Raji (cell line): Measurements from ENCODE around the gene SLC25A29.

Experiments
- POLR2A ChIP-seq: IDR thresholded peaks from 2 replicates; pipeline ENCODE4 v1.6.1; 2011; ENCODE audit warnings: low read depth, low read length, control low read depth; ENCODE audit not compliant: insufficient read depth

SLC25A29 gene

DNA sequence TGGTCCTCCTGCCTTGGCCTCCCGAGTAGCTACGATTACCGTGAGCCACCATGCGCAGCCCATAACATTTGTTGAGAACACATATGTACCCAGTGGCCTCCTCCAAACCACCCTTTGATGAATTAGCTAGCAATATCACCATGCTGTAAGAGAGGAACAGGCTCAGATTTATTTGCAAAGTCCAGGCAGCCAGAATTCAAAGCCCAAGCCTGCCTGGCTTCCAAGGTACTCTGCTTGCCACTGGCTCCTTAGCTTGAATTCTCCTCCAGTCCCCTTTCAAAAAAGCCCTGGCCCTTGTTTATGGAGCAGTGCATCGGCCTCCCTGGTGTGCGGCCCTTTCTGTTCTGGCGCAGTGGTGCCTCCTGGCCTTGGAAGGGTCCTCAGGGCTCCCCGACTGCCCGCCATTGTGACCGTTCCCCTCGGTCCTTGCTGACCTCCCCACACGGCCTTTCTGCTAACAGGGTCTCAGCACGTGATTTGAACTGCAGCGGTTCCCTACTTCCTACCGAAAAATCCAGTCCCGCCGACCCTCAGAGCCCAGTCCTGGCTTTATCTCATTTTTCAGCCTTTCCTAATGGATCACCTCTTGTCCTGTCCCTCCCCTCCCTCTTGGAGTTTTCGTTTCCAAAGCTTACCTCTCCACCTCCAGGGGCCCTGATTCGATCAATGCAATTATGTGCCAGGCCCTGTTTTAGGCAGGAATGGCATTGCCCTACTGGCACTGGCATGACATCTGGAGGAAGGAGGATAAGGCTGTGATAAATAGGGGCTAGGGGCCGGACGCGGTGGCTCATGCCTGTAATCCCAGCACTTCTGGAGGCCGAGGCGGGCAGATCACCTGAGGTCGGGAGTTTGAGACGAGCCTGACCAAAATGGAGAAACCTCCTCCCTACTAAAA lies 22.0 kb downstream of the SLC25A29 start:
- TF ChIP-seq POLR2A: no peak

DNA sequence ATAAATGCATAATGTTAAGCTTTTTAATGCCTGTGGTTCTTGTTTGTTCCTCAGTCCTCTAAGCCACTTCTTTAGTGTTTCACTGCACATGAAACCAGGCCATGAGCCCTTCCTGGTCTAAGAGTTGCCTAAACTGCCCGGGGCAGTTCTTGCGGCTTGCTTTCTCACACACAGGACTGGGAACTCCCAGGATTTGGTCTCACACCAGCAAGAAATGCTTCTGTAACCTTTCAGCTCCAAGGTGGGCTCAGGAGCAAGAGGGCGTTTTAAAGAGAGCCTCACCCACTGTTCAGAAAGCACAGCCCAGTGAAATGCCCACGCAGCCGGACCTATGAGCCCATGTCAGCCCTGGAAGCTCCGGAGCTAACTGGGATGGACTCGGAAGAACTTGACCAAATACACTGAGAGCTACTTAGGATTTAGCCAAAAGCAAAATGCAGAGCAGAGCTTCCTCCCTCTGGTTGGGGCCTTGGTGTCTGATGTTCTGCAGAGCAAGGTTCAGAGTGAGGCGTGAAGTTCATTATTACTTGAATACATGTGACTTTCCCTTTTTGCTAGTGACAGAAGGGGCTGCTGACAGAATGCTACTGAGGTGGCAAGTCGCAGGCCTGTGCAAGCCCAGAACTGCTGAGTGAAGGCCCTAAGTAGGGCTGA lies 23.4 kb downstream of the SLC25A29 start:
- no peak for TF ChIP-seq POLR2A

DNA sequence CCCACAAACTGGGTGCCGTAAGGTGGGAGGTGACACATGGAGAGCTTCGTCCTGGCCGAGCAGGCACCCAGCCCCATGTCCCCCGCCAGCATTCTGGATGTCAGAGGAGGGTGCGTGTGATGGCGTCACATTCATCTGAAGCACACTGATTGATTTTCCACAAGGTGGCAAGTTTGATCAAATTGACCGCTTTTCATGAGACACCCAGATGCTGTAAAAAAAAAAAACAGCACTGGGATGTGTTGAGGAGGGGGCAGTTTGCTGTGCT lies 24.2 kb downstream of the SLC25A29 start:
- no peak for TF ChIP-seq POLR2A

DNA sequence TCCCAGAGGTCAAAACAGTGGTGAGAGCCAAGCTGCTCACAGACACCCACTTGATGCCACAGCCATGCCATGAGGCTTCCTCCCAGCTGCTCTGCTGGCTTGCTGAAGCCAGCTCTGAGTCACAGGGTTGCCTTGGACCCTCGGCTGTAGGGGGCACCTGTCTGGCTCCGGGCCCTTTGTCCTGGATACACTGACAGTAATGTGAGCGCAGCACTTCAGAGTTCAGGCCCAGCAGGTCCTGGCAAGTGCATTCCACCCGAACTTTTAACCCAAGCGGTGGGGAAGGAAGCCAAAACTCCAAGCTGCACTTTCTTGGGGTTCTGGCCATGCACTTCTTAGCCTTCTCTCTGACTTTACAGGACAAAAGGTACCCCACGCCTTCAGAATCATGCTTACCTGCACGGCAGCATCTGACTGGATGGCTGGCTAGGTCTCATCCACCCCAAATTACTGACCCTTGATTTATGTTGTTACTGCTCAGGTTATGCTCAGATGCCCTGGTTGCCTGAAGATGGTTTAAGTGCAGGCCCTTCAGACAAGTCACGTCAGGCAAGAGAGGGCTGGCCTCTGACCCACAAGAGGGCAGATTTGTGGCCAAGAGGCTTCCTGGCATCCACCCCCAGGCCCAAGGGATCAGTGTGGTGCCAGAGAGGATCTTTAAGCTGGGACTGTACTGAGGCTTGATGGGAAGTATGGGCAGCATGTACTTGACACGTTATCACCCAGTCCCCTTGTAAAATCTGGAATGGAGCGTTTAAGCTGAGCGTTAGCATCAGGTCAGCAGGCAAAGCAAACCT lies 24.8 kb downstream of the SLC25A29 start:
- no peak for TF ChIP-seq POLR2A

DNA sequence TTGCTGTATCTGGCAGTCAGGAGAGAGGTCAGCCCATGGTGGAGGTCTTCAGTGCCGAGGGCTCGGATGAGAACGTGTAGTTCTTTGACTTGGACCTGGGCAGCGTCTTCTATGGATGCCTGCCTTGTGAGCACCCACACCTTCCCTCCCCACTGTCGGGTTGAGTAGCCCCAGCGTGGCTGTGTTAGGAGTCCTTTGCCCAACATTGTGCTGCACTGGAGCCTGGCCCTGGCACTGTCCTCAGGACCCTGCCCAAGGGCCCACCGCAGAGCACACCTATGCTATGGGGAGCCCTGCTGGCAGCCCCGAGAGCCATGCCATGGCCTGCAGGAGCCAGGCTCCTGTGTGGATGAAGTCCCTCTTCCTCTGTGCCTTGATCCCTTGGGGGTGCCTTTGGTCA lies 26.7 kb downstream of the SLC25A29 start:
- TF ChIP-seq POLR2A: no peak

DNA sequence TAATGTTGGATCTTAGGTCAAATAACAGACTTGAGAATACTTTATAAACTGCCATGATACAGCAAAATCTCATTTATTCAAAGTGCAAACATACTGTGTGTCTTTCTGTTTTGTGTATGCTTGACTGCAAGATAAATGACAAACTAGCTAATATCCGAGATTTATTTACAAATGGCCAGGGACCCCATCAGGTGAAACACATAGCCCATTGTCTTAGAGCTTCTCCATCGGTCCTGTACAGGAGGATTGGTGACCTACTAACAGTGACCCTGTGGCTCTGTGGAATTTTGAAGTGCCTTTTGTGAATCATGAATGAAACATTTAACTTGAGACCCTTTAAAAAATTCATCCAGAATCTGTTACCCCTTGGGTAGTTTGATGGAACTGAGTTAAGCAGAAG lies 27.1 kb downstream of the SLC25A29 start:
- no peak for TF ChIP-seq POLR2A

DNA sequence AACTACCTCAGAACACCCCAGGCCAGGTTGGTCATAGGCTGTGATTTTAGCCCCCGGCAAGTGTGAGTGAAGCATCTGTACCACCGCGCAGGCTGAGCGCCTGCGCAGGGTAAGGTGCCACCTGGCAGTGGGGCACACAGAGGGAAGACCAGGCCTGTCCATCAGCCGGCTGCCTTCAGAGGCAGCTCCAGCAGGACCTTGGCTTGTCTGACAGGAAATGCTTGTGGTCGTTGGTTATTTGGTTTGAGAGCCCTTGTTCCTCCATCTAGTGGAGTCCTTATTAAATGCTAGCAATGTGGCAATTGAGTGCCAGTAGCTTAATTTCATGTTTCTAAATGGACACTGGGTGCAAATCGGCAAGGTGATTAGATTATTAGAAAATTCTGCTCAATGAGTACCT lies 27.5 kb downstream of the SLC25A29 start:
- no peak for TF ChIP-seq POLR2A

DNA sequence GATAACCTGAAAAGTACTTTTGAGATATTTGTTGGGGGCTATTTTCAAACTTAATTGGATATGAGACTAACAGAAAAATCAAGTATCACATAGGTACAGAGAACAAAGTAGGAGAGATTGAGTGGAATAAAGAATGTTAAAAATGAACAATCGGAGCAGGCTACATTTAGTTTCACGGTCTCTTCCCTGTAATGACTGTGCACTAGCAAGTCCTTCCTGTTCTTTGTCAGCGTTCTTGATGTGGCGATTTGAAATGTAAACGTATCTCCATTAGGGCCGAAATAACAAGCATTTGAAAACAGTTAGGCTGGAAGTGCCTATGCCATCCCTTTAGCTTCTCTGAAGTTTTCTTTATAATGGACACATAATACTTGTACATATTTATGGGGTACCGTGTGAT lies 31.0 kb downstream of the SLC25A29 start:
- no peak for TF ChIP-seq POLR2A

DNA sequence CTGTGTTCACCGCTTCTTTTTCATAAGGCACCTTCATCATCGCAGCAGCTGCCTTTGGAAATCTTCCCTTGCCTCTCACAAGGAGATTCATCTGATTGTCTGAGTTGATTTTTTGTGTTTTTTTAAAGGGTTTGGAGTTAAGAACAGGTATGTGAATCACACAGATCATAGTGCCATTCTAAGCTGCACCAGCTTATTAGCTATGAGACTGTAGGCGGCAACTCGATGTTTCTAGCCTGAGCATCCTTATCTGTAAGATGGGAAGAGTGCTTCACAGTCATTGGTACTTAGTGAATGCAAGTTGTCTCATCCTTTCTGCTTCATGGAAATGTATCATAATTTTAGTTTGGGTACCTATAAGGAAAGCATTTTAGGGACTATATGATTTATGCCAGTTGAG lies 32.0 kb downstream of the SLC25A29 start:
- TF ChIP-seq POLR2A: no peak

DNA sequence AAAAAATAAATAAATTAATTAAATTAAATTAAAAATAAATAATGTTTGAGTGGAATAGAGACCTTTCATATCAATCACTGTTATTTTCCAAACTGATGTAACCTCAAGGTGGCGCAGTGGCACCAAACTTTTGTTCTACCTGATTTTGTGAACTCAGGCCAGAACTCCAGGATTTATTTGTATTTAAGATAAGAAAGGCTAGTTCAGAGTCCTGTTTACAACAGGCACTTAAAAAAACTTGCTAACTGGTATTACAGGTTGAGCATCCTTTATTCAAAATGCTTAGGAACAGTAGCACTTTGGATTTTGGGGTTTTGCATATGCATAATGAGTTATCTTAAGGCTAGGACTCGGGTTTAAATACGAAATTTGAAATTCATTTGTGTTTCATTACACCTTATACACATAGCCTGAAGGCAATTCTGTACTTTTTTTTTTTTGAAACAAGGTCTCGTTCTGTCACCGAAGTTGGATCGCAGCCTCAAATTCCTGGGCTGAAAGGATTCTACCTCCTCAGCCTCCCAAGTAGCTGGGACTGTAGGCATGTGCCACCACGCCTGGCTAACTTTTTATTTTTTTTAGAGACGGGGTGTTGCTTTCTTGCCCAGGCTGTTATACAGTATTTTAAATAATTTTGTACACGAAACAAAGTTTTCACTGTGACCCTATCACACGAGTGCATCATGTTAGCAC lies 34.9 kb downstream of the SLC25A29 start:
- TF ChIP-seq POLR2A: no peak

DNA sequence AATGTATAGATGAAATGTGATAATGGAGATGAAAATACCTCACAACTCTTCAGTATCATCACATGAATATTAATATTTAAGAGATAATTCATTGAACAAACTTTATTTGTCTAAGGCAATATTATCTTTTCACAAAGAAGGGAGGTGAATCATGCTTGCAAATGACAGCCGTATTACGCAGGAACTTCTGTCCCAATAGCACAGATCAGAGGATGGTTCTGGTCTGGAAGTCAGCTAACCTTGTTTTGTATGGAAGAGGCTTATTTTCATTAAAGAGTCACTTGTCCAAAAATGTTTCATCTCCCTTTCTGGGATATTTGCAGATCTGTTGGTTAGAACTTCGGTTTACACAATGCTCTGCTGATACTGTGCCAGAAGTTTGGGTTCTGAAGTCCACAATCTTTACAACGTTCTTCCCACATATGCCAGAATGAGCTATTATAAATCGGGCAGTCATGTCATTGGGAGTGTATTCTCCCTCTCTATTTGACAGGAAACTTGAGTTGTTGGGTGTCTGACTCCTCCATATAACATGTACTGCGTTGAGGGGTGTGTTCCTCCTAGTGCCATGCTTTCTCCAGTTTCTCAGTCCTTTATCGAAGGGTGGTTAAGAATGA lies 37.5 kb downstream of the SLC25A29 start:
- TF ChIP-seq POLR2A: no peak

DNA sequence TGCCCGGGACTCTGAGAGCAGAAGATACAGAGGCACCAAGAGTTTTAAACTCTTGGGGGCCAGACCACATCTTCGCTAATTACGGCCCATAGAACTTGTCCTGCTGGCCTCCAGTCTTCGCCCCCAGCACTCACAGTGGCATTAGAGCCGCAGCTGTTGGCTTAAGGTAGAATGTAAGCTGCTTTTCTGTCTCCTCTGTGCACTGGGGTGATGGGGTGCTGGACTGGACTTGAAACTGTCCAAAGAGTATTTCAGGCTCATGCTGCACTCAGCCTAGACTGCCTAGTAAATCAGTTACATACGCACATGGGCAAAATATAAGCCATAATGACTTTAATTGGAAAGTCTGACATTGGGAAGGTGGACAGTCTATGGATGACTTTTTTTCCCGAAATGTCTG lies 38.3 kb downstream of the SLC25A29 start:
- TF ChIP-seq POLR2A: no peak

DNA sequence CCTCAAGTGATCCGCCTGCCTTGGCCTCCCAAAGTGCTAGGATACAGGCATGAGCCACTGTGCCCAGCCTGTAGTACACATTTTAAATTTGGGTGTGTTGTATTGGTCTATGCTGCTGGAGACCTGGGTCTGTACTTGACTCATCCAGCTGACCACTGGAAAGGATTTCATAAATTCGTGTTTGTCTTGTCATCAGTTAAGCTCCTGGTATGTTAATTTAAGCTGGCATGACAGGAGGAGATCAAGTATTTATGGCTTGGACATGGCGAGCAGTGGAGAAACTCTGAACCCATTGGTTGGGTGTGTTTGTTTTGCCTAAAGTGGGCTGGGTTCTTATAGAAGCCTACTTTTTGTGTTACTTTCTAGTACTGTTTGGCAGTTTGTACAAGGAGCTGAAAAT lies 43.1 kb downstream of the SLC25A29 start:
- no peak for TF ChIP-seq POLR2A

DNA sequence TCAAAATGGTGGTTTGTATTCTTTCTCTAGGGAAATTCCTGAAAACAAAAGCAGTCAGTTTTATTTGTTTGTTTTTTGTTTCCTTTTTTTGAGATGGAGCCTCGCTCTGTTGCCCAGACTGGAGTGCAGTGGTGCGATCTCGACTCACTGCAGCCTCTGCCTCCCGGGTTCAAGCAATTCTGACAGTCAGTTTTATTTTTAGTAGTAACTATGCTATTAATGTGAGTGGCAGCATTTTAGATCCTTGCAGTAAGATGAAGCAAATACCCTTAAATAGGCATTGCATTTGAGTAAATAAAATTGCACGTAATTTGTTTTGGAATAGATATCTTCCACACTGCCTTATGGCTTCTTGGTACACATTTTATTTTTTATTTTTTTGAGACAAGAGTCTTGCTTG lies 43.7 kb downstream of the SLC25A29 start:
- no peak for TF ChIP-seq POLR2A

DNA sequence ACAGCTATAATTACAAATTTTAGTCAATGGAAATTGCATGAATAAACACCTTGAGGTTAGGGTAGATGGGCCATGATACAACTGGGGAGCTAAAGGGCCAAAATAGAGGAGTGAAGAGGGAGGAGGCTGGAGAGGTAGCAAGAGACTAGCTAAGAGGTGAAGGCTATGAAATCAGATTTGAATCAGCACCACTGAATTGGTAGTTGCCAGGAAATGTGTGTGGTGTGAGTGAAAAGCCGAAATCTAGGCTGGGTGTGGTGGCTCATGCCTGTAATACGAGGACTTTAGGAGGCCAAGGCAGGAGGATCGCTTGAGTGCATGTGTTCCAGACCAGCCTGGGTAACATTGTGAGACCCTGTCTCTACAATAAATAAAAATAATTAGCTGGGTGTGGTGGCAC lies 44.6 kb downstream of the SLC25A29 start:
- no peak for TF ChIP-seq POLR2A
